ENCODE results near the gene LENEP.
A peak's percentile ranks its signal among the peaks of the same experiment; 100 is the strongest.
"Not testable (repeated sequence)": the region's sequence is repeated elsewhere in the genome, so short reads cannot be mapped to it uniquely, and the experiment has no call there.

LENEP gene

GRCh38 chr1:154994269-154994587 lies 842 bp downstream of the LENEP start:
- H3K27ac ChIP-seq (ENCODE audit: low read length): no peak overlapping the region
- no peaks in the 10 kb centered on the region for H3K79me2 ChIP-seq (ENCODE audit: insufficient read depth, low read length)
- H3K9ac ChIP-seq (ENCODE audit: low read depth, low read length): no peak overlapping the region
- H3K36me3 ChIP-seq (ENCODE audit: insufficient read depth, low read length): peaks cover 14% of the 10 kb centered on the region
- H2AFZ ChIP-seq (ENCODE audit: low read depth, low read length): no peak overlapping the region
- peaks cover 54% of the 10 kb centered on the region for H4K20me1 ChIP-seq (ENCODE audit: insufficient read depth, low read length)
- peaks cover 17% of the 10 kb centered on the region for H3K27me3 ChIP-seq (ENCODE audit: insufficient read depth, low read length, poor library complexity)
- ATAC-seq (ENCODE audit: insufficient read depth, low read depth): no peak
- TF ChIP-seq, protein P1, sequence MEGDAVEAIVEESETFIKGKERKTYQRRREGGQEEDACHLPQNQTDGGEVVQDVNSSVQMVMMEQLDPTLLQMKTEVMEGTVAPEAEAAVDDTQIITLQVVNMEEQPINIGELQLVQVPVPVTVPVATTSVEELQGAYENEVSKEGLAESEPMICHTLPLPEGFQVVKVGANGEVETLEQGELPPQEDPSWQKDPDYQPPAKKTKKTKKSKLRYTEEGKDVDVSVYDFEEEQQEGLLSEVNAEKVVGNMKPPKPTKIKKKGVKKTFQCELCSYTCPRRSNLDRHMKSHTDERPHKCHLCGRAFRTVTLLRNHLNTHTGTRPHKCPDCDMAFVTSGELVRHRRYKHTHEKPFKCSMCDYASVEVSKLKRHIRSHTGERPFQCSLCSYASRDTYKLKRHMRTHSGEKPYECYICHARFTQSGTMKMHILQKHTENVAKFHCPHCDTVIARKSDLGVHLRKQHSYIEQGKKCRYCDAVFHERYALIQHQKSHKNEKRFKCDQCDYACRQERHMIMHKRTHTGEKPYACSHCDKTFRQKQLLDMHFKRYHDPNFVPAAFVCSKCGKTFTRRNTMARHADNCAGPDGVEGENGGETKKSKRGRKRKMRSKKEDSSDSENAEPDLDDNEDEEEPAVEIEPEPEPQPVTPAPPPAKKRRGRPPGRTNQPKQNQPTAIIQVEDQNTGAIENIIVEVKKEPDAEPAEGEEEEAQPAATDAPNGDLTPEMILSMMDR (IDR thresholded peaks at IDR 0.05; ENCODE audit: borderline replicate concordance, extremely low read depth, low read length, poor library complexity, severe bottlenecking): no peak
- TF ChIP-seq EZH2 (IDR thresholded peaks at IDR 0.05; ENCODE audit: borderline replicate concordance, low read depth, low read length, severe bottlenecking): no peak
- DNase-seq: no peak
- H3K9me3 ChIP-seq (ENCODE audit: insufficient read depth, low read length, severe bottlenecking): no peaks in the 10 kb centered on the region
- no peak overlapping the region for H3K4me2 ChIP-seq (ENCODE audit: insufficient read depth, low read length)
- H3K4me3 ChIP-seq (ENCODE audit: low read depth in 1 of 2, low read length in 2 of 2): no peak overlapping the region
- peaks cover 15% of the 10 kb centered on the region for H3K4me1 ChIP-seq (ENCODE audit: insufficient read depth, low read length)

DNA sequence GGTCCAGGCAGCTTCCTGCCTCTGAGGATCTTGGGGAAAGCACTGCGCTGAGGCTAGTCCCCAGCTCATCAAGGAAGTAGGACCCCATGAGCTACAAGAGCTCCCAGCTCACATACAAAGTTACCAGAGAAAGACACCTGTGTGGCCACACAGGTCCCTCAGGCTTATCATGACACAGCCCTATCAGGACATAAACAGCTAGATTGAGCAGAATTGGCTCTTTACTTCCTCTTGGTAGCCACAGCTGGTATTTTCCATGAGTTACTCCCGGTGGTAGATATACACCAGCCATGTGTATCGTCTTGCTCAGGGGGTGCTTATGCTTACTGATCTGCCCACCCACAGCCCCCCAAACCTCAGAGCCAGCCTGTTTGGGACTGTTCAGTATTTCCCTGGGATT lies 1.2 kb downstream of the LENEP start:
- Histone ChIP-seq H3K9me3 (ENCODE audit: insufficient read depth, low read length, severe bottlenecking) (no peaks in the 10 kb centered on the region), H2AFZ (ENCODE audit: low read depth, low read length) (no peak overlapping the region), H3K79me2 (ENCODE audit: insufficient read depth, low read length) (no peaks in the 10 kb centered on the region), H3K27me3 (ENCODE audit: insufficient read depth, low read length, poor library complexity) (peaks cover 21% of the 10 kb centered on the region), H3K36me3 (ENCODE audit: insufficient read depth, low read length) (peaks cover 10% of the 10 kb centered on the region), H3K27ac (ENCODE audit: low read length) (no peak overlapping the region), H4K20me1 (ENCODE audit: insufficient read depth, low read length) (peaks cover 53% of the 10 kb centered on the region), H3K9ac (ENCODE audit: low read depth, low read length) (no peak overlapping the region), H3K4me2 (ENCODE audit: insufficient read depth, low read length) (no peak overlapping the region), H3K4me3 (ENCODE audit: low read depth in 1 of 2, low read length in 2 of 2) (no peak overlapping the region), H3K4me1 (ENCODE audit: insufficient read depth, low read length) (peaks cover 17% of the 10 kb centered on the region)
- DNase-seq: no peak
- TF ChIP-seq EZH2 (IDR thresholded peaks at IDR 0.05; ENCODE audit: borderline replicate concordance, low read depth, low read length, severe bottlenecking): no peak
- TF ChIP-seq, protein P1 (IDR thresholded peaks at IDR 0.05; ENCODE audit: borderline replicate concordance, extremely low read depth, low read length, poor library complexity, severe bottlenecking): no peak
- ATAC-seq (ENCODE audit: insufficient read depth, low read depth): no peak

DNA sequence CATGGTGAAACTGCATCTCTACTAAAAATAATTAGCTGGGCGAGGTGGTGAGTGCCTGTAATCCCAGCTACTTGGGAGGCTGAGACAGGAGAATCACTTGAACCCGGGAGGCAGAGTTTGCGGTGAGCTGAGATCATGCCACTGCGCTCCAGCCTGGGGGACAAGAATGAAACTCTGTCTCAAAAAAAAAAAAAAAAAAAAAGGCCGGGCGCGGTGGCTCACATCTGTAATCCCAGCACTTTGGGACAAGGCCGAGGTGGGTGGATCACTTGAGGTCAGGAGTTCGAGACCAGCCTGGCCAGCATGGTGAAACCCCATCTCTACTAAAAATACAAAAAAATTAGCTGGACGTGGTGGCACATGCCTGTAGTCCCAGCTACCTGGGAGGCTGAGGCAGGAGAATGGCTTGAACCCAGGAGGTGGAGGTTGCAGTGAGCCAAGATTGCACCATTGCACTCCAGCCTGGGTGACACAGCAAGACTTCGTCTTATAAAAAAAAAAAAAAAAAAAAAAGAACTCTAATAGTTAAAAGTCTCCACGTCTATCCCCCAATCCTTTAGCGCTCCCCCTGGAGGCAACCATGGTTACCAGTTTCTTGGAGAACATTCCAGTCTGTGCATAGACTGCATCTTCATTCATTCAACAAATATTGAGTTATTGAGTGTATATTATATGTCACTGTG lies 2.1 kb downstream of the LENEP start:
- DNase-seq: peak; percentile 43
- TF ChIP-seq, protein P1 (IDR thresholded peaks at IDR 0.05; ENCODE audit: borderline replicate concordance, extremely low read depth, low read length, poor library complexity, severe bottlenecking): peak; percentile 47
- H3K9ac ChIP-seq (ENCODE audit: low read depth, low read length); H3K27ac ChIP-seq (ENCODE audit: low read length); ATAC-seq (ENCODE audit: insufficient read depth, low read depth); H3K36me3 ChIP-seq (ENCODE audit: insufficient read depth, low read length); H3K79me2 ChIP-seq (ENCODE audit: insufficient read depth, low read length); H3K9me3 ChIP-seq (ENCODE audit: insufficient read depth, low read length, severe bottlenecking); H3K4me3 ChIP-seq (ENCODE audit: low read depth in 1 of 2, low read length in 2 of 2); H2AFZ ChIP-seq (ENCODE audit: low read depth, low read length); H3K4me2 ChIP-seq (ENCODE audit: insufficient read depth, low read length): not testable (repeated sequence)
- peaks cover 53% of the 10 kb centered on the region for H4K20me1 ChIP-seq (ENCODE audit: insufficient read depth, low read length)
- H3K4me1 ChIP-seq (ENCODE audit: insufficient read depth, low read length): peaks cover 25% of the 10 kb centered on the region
- H3K27me3 ChIP-seq (ENCODE audit: insufficient read depth, low read length, poor library complexity): peaks cover 29% of the 10 kb centered on the region

Data from DND-41 (cell line).